NCI-H1092 (cell line): ENCODE results near the gene ATF6.
A peak's percentile ranks its signal among the peaks of the same experiment; 100 is the strongest.
"Not testable (repeated sequence)": the region's sequence is repeated elsewhere in the genome, so short reads cannot be mapped to it uniquely, and the experiment has no call there.

Experiments
- DNase-seq: peaks from one replicate; lab custom pipeline; 2025; lab: John Stamatoyannopoulos, UW

The ATF6 gene

DNA sequence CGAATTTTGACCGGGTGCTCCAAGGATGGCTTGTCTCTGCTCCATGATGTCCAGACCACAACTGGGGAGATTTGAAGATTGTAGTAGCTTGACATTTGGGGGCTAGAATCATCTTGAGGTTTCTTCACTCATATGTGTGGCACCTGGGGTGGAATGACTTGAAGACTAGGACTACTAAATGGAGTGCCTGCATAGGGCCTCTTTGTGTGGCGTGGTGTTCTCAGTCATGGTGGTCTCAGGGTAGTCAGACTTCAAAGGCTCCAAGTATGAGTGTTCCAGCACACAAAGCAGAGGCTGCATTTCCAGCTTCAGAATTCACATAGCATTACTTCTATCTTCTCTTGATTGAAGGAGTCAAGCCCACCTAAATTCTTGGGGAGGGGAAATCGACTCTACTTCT is 16.8 kb downstream of the ATF6 start:
- no peak for DNase-seq

DNA sequence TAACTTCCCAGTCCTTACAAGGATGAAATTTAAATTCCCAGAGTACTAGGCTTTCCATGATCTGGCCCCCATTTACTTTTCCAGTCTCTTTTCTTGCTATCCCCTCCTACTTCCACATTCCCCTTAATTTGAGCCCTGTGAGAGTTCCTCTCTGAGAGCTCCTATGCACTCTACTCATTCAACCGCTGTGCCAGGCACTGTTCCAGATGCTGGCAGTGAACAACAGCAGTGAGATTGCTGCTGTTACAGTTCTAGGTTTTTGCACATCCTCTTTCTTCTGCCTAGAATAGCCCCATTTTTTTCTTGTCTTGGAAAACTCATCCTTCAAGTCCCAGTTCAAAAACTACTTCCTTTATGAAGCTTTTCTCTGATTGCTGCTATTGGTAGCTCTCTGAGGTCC is 18.8 kb downstream of the ATF6 start:
- no peak for DNase-seq

DNA sequence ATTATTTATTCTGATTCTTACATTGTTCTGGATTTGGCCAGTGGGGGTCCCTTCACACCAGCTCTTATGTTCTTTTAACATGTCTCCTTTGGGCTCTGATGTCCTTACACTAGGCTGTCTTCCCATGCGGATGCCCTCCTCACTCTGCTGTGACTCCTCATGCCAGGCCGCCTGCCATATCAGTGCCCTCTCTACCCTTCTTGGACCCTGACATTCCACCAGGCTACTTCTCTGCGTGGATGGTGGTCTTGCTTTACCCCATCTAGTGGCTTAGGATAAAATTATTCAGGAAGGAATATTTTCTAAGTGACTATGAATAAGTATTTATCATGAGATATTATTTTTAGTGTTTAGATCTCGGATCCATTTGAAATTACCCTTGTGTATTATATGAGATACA is 21.2 kb downstream of the ATF6 start:
- no peak for DNase-seq

DNA sequence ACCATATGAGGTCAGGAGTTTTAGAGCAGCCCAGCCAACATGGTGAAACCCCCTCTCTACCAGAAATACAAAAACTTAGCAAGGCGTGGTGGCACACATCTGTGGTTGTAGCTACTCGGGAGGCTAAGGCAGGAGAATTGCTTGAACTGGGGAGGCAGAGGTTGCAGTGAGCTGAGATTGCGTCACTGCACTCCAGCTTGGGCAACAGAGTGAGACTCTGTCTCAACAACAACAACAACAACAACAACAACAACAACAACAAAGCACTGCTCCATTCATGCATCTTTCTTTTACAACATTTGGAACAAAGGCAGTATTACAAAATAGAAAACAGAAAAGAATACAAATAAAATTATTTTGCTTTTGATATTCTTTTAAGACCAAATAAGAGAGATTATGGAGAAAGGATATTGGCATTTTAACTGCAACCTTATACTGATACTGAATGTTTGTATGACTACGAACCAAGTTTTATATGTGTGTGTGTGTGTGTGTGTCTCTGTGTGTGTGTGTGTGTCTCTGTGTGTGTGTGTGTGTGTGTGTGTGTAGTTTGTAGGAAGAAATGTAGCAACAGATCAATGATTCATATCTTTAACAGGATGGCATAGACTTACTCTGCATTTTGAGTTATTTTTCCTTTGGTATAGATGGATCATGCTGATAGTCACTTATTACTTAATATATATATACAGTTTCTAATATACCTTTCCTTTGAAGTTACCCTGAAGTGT is 24.6 kb downstream of the ATF6 start:
- no peak for DNase-seq

DNA sequence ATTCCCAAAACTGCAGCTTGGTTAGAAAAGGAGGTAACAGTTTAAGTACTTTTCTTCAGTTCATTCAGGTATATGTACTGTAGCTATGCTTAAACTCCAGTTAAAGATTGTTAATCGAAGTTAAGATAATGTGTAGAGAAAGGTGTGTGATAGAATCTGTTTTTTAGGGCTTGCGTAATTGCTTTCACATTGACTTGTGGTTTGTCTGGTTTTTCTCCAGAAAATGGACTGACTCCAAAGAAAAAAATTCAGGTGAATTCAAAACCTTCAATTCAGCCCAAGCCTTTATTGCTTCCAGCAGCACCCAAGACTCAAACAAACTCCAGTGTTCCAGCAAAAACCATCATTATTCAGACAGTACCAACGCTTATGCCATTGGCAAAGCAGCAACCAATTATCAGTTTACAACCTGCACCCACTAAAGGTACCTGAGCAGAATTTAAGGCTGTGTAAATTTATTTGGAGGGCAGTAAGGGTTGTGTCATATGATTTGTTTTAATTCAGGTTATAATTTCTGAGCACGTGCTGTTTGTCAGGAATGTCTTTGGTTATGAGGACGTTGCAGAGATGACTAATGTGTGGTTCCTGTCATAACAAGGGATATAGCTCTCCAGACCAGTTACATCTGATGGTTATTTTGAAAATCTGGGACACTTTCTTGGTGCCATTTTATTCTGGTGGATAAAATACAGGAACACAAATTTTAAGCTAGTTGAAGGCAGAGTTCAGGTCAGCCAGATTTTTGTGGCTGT is 26.0 kb downstream of the ATF6 start:
- no peak for DNase-seq

DNA sequence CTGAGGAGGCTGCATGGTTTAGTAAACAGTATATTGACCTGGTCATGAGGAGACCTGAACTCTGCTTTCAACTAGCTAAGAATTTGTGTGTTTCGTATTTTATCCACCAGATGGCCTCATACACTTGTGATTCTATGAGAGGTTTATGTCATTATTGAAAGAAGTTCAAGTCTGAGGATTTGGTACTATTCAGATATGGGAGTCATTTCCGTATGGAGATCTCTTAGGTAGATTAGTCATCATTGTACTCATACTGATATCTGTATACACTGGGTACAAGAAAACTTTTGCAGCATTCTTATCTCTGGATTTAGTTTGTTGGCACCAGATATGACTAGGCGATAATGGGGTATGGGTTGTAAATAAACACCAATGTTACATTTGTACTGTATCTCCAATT is 26.6 kb downstream of the ATF6 start:
- peak; percentile 39 for DNase-seq

DNA sequence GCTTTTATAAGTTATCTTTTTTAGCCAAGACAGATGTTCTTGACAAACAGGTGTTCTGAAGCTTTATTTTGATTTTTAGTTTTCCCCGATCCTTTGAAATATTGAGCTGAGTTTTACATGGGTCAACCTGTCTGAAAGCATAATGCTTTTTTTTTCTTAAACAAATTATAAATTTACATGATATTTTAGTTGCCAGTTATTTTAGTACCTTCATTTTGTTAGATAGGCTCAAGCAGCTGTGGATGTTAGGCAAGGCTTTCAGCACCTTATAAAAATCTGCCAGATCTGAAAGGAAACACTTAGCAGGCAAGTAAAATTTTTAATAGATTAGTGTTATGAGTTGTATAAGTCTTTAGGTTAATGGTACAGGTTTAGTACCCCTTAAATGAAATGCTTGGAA is 33.7 kb downstream of the ATF6 start:
- no peak for DNase-seq

DNA sequence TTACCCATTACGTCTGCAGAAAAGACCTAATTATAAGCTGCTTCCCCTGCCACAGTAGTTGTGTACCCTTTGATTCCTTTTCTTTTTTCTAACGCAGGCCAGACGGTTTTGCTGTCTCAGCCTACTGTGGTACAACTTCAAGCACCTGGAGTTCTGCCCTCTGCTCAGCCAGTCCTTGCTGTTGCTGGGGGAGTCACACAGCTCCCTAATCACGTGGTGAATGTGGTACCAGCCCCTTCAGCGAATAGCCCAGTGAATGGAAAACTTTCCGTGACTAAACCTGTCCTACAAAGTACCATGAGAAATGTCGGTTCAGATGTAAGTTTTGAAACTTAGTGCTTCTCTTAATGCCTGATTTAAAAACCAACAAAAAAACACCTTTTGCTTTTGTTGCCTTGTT is 35.8 kb downstream of the ATF6 start:
- DNase-seq = no peak

DNA sequence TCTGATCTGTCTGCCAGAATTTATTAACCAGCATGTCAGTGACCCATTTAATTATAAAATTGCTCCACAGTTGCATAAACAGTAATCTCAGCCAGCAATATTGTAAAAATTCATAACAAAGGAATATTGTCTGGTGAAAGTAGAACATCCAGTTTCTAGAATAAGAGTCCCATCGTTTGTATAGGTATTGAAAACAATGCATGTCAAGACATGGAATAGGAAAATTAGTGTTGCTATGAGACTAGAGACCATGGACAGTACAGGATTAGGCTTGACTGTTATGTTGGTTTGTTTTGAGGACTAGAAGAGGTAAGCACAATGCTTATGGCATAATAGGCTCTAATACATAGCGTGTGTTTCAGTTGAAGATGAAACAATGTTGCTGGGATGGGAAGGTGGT is 37.1 kb downstream of the ATF6 start:
- no peak for DNase-seq

DNA sequence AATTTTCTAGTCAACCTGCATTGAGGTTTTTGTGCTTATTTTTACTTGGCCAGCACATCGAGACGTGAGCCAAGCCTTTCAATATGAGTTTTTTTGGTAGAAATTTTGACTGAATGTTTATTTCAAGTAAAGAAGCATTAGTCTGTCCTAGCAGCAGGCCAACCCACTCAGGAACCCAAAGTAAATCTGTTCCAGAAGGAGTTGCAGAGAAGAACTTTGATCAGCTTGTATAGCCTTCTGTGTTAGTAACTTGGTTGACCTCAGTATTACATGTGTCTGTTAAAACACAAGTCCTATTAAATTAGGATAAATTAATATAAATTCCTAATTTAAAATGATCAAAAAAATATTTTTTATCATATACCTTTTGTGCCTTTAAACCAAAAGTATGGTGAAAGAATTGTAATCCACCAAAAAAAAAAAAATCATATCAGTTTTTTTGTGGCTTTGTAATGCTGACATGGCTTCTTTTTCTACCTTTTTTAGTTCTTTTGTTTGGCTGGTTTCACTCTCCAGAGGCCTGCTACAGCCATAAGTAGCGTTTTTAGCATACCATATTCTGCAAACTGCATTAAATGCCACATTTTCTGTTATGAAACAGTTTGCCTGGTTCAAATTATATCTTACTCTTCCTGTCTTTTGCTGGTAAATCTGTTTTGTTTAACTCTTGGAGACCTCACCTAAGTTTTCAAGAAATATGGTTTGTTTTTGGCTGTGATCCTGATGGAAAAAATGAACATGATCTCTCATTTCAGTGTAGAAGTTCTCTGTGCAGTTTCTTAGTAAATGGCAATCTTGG is 39.5 kb downstream of the ATF6 start:
- DNase-seq = no peak

DNA sequence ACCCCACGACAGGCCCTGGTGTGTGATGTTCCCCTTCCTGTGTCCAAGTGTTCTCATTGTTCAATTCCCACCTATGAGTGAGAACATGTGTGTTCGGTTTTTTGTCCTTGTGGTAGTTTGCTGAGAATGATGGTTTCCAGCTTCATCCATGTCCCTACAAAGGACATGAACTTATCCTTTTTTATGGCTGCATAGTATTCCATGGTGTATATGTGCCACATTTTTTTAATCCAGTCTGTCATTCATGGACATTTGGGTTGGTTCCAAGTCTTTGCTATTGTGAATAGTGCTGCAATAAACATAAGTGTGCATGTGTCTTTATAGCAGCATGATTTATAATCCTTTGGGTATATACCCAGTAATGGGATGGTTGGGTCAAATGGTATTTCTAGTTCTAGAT is 43.1 kb downstream of the ATF6 start:
- DNase-seq = not testable (repeated sequence)

DNA sequence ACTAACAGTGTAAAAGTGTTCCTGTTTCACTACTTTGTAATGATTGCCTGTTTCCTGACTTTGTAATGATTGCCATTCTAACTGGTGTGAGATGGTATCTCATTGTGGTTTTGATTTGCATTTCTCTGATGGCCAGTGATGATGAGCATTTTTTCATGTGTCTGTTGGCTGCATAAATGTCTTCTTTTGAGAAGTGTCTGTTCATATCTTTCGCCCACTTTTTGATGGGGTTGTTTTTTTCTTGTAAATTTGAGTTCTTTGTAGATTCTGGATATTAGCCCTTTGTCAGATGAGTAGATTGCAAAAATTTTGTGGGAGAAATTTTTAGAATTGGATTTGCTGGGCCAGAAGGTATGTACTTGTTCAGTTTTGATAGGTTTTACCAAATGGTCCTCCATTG is 43.5 kb downstream of the ATF6 start:
- not testable (repeated sequence) for DNase-seq

DNA sequence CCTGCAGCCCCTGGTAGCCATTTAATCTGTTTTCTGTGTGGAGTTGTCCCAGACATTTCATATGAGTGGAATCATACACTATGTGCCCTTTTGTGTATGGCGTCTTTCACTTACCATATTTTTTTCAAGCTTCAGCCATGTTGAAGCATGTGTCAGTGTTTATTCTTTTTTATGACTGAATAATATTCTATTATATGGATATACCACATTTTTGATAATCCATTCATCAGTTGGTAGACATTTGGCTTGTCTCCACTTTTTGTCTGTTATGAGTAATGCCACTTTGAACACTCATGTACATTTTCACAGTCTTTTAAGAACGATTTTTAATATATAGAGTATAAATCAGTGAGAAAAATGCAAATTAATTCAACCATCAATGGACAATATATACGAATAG is 44.7 kb downstream of the ATF6 start:
- DNase-seq = no peak

DNA sequence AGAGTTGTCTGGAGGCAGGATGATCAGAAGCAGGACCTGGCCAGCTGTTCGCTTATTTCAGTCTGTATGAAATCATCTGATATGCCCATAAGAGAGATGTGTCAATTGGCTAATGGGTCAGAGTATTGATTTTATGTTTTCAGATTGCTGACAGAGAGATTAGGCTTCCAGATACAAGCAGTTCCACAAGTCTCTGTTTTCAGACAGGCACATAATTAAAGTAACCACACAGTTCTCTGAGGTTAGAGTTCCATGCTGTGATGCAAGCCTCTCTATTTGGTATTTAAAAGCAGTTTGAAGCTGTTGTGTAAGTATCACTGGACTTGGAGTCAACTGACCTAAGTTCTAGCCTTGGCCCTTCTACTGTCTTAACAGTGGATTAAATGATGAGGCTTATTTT is 50.1 kb downstream of the ATF6 start:
- DNase-seq = no peak

DNA sequence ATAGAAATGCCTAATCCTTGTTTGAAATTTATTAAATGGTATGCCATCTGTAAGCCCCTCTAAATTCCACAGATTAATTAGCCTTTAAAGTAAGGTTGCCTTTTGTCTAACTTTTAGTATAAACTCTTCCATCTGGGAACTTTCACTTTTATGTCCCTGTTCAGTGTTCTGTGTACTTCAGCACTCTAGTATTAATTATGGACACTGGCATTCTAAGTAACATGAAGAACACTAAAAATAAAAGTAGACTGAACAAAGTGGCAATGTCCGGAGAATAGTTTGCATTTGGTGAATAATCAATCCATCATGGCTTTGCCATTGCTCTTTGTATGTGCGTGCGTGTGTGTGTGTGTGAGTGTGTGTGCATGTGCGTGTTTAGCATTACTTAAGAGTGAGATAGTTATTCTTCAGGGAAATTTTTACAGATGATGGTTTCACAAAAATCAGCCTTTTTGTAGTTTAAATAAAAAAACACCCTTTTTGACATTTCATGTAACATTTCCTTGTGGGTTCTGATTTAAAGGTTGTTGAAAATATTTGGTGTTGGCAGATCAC is 51.1 kb downstream of the ATF6 start:
- no peak for DNase-seq

DNA sequence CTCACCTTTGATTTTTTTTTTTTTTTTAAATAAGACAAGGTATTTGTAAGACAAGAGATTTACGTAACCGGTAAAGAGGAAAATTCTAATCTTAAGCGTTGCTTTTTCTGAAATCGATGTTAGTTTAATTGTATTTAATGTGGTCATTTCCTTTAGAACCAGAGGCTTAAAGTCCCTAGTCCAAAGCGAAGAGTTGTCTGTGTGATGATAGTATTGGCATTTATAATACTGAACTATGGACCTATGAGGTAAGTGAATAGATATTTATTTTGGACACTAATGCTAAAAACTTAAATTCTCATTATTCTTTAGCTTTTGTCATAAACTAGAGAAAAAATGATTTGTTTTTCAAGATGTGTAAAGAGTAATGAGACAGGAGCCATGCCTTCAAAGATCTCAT is 54.8 kb downstream of the ATF6 start:
- DNase-seq = no peak

DNA sequence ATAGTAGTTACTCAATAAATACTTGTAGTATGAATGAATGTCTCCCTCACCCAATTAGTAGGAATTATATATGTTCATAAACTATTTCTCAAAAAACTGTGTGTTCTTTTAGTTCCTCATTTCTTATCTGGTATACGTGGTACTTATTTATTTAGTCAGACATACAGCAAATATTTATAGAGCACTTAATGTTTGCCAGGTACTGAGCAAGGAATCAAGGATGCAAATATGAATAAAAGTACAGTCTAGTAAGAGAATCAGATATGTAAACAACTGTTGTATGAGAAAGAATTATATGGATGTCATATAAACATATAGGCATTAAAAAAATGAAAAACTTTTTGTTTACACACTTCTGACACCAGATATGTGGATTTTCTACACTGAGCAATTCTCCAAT is 58.5 kb downstream of the ATF6 start:
- DNase-seq = no peak

DNA sequence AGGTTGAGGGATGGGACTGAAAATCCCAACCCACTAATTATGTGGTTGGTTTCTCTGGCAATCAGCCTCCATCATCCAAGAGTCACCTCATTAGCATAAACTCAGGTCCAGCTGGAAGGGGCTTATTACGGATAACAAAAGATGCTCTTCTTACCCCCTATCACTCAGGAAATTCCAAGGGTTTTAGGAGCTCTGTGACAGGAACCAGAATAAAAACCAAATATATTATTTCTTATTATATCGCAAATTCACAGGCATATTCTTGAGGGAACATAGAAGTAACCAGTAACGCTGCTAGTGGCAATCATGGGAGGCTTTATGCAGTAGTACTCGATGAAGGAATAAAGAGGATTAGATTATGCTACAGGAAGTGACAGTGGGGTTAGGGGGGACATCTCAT is 59.7 kb downstream of the ATF6 start:
- DNase-seq = no peak

DNA sequence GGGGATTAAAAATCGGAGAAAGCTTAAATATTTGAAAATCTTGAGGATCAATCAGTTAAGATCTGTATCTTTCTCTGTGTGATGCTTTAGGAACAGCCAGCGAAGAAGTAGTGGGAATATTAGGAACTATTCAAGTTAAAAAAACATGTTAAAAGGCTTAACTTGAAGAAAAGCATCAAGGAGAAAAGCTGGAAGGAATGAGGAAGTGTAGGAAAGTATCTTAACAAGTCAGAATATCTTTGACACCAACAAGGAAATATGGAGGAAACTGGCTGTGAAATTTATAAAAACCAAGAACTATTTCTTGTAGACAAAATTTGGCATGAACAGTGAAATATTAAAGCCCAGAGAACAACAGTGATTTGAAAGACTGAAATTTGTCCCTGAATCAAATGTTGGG is 60.4 kb downstream of the ATF6 start:
- no peak for DNase-seq

DNA sequence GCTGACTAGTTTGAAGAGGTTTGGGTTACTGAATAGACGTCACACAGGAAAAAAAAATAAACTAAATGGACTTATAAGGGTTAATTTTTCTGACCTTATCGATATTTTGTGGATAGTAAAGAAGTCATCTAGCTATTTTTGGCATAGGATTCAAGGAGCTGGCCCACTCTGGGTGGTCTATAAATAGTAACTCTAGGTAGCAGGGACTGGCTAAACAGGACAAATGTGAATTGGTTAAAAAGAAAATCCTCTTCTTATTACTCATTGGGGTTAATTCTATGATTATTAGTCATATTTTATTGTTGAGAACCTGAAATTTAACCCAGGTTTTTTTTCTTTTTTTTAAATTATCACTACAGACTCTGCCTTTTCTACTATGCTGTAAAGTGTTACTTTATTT is 61.7 kb downstream of the ATF6 start:
- DNase-seq = no peak

DNA sequence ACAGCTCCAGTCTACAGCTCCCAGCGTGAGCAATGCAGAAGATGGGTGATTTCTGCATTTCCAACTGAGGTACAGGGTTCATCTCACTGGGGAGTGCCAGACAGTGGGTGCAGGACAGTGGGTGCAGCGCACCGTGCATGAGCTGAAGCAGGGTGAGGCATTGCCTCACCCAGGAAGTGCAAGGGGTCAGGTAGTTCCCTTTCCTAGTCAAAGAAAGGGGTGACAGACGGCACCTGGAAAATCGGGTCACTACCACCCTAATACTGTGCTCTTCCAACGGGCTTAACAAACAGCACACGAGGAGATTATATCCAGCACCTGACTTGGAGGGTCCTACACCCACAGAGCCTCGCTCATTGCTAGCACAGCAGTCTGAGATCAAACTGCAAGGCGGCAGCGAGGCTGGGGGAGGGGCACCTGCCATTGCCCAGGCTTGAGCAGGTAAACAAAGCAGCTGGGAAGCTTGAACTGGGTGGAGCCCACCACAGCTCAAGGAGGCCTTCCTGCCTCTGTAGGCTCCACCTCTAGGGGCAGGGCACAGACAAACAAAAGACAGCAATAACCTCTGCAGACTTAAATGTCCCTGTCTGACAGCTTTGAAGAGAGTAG is 66.3 kb downstream of the ATF6 start:
- not testable (repeated sequence) for DNase-seq

DNA sequence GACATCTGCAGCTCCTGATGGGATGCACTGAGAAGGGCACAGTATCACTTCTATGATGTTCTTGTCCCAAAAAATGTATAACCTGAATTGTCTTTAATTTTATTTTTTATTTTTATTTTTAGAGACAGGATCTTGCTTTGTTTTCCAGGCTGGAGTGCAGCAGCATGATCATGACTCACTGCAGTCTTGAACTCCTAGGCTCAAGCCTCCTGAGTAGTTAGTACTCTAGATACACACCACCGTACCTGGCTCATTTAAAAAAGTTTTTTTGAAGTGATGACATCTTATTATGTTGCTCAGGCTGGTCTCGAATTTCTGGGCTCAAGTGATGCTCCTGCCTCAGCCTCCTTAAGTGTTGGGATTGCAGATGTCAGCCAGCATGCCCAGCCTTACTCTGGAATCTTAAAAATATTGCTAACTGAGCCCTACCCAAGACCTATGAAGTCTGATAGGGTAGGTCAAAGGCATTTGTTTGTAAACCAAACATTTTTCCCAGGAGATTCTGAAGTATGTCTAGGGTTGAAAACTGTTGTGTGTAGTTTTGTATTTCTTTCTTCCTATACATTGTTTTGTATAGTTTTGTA is 68.9 kb downstream of the ATF6 start:
- DNase-seq = no peak
